Neural progenitor cell (in vitro differentiated cells): Measurements from ENCODE around the gene STPG3.

Experiments
- CTCF ChIP-seq: fragments of 200-600 bp; sonication (generic); IDR thresholded peaks from 2 replicates; pipeline ENCODE4 v1.5.1; 2017; ENCODE audit warnings: antibody characterized with exemption, mild to moderate bottlenecking
- EZH2 ChIP-seq: fragments of 200-600 bp; sonication (generic); IDR thresholded peaks from 2 replicates; pipeline ENCODE4 v1.6.1; 2017; ENCODE audit warnings: antibody characterized with exemption, mild to moderate bottlenecking, moderate library complexity

- TF ChIP-seq CTCF (no peak), EZH2 (peak; percentile 62)
These were observed 27.8 kb upstream of the STPG3 start for GRCh38 chr9:137223078-137223970.
